Measurements from ENCODE around the gene ENPEP.

The ENPEP gene

DNA sequence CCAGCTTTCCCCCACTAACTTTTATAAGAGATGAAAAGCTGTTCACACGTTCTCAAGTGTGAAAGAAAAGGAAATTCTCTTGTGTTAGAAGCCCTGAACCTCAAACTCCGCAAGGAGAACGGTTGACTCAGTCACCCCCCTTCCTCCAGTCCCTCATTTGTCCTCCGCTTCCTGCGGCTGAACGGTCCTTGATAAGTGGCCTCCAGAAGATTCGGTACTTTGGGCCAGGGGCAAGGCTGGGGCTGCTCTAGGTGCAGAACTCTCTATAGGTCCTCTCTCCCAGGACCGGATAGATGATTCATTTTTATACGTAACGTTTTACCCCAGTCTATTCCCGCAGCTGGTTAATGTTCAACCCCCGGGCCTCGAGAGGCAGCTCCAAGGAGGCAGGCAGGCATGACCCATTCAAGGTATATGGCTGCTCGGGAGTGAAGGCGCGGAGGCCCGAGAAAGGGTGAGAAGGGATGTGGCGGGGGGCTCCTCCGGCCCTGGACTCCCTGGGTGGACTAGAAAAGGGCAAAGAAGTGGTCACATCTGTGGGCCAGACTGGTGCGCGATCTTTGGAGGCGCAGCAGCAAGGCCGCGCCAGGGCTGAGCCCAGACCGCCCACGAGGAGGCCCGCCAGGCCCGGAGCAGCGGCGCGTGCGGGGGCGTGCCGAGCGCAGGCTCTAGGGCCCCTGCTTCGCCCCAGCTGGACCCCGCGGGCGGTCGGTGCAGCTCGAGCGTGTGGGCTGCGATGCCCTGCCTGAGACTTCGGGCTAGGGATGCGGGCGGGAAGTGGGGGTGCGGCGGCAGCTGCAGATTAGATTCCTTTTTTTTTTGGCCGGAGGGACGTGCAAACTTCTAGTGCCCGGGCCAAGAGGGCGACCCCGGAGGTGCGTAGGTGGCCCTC, 135.2 kb downstream of the ENPEP start:
- H3K27ac ChIP-seq = no peak overlapping the region
- no peak for TF ChIP-seq ZFX (IDR thresholded peaks at IDR 0.05)
- TF ChIP-seq, protein P1, sequence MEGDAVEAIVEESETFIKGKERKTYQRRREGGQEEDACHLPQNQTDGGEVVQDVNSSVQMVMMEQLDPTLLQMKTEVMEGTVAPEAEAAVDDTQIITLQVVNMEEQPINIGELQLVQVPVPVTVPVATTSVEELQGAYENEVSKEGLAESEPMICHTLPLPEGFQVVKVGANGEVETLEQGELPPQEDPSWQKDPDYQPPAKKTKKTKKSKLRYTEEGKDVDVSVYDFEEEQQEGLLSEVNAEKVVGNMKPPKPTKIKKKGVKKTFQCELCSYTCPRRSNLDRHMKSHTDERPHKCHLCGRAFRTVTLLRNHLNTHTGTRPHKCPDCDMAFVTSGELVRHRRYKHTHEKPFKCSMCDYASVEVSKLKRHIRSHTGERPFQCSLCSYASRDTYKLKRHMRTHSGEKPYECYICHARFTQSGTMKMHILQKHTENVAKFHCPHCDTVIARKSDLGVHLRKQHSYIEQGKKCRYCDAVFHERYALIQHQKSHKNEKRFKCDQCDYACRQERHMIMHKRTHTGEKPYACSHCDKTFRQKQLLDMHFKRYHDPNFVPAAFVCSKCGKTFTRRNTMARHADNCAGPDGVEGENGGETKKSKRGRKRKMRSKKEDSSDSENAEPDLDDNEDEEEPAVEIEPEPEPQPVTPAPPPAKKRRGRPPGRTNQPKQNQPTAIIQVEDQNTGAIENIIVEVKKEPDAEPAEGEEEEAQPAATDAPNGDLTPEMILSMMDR (conservative IDR thresholded peaks at IDR 0.05) = no peak

DNA sequence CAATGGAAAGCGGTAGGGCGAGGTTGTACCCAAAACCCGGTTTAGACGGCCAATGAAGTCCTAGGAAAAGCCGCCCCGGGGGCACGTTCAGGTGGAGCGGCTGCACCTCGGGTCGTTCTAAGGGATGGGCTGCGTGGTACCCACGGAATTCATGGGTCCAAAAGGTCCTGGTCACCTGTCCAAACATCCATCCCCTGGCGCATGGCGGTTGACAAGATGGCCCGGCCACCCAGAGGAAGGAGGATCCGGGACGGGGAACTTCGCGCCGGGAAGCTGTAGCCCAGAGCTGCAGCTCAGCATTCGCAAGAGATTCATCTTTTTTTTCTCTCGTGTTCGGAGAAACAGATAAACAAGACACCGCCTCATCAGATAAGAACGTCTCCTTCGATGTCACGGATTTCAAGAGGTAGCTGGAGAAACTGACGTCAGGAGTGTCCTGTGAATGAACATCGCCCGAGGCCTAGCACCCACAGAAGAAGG, 136.1 kb downstream of the ENPEP start:
- TF ChIP-seq ZFX (IDR thresholded peaks at IDR 0.05) = no peak
- TF ChIP-seq, protein P1 (conservative IDR thresholded peaks at IDR 0.05) = no peak
- H3K27ac ChIP-seq = no peak overlapping the region

DNA sequence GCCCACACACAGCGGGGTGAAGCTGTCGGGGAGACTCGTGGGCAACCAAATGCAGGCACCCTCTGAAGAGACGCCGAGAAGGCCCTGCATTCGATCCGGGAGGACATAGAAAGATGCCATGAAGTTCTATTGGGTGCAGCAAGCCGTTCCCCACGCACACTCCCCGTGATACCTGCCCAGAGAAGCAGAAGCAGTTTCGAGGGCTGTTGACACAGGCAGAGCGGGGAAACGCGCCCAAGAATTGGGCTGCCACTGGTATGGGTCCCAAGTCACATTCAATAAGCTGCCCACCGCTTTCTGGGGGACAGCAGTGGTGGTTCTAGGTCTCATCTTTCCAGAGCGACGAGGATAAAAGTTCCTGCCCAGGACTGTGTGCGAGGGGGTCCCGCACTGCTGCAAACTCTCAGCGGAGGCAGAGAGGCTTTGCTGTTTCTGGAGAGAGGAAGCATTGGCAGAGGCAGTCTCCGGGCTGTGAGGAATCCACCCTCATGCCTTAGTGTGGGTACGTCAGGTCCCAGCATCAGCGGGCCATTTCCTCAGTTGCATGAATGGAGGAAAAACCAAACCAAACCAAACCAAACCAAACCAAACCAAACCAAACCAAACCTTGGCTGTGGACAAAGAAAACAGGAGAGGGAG, 136.8 kb downstream of the ENPEP start:
- H3K27ac ChIP-seq = no peak overlapping the region
- TF ChIP-seq ZFX (IDR thresholded peaks at IDR 0.05) = no peak
- TF ChIP-seq, protein P1 (conservative IDR thresholded peaks at IDR 0.05) = no peak

DNA sequence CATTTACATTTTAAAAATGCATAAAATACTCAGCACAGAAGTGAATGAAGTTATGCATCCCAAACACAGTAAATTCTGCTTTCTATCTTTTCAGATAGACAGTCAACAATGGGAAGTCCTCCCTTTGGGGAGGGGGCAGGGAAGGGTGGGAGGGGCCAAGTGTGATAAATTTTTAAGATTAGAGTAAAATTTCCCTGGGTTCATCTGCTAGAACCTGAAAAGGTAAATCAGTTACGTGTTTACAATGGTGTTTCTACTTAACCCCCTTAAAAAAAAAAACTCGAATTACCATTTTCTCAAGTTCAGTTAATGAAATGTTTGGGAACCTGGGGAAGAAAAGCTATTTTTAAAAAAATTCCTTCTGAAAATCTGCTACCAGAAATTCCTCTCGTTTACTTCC, 137.8 kb downstream of the ENPEP start:
- TF ChIP-seq, protein P1 (conservative IDR thresholded peaks at IDR 0.05) = no peak
- TF ChIP-seq ZFX (IDR thresholded peaks at IDR 0.05) = no peak
- H3K27ac ChIP-seq = no peak overlapping the region

DNA sequence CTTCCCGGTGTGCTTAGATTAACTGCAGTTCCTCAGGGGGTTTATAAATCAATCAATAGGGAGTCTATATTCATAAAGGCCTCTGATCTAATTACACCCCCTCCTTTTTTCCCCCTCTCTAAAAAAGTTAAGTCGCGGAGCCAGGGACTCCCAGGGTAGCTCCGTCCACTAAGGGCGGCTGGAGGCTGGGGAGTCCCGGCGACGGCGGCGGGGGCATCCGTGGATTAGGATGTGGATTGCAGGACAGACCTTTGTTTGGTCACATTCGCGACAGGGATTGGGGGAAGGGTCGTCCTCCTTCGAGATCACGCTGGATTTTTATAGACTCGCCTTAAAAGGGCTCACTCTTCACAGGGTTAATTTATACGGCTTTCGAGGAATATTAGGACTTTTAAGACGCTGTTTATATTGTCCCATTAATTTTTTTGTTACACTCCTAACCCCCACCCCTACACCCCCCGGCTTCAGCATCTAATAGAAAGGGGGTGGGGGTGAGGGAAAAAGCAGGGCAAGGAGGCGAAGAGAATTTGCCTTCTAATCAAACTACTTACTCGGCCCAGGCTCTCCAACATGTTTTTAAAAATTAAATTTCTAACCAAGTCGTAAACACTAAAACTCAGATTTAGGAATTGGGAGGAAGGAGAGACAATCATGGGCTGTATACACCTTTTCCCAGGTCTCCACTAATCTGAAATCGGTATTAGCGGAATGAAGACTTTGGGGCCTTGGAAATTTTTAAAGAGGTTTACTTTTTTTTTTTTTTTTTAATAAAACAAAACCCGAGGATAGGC, 138.4 kb downstream of the ENPEP start:
- H3K27ac ChIP-seq = no peak overlapping the region
- no peak for TF ChIP-seq ZFX (IDR thresholded peaks at IDR 0.05)
- TF ChIP-seq, protein P1 (conservative IDR thresholded peaks at IDR 0.05) = no peak

All from C4-2B (cell line).